Esophagus muscularis mucosa (tissue), 3 donors: ENCODE data around the gene SEC14L1.

Experiments used
- CTCF ChIP-seq, 3 experiments: fragments of 200-600 bp in 2 of 3; fragments of 450-650 bp in 1 of 3; sonication (generic) in 2 of 3; IDR thresholded peaks; one replicate each; pipeline ENCODE4 v1.5.1; 2017 to 2019; ENCODE audit warnings: antibody characterized with exemption in 3 of 3, mild to moderate bottlenecking in 2 of 3, moderate library complexity in 1 of 3
- POLR2A ChIP-seq: fragments of 450-650 bp; IDR thresholded peaks from one replicate; pipeline ENCODE4 v1.6.1; 2017; ENCODE audit warnings: antibody characterized with exemption, moderate library complexity, mild to moderate bottlenecking, low read depth
- POLR2AphosphoS5 ChIP-seq, 2 donors: sonication (generic); formaldehyde crosslinking; IDR thresholded peaks; one replicate each; pipeline ENCODE4 v1.6.1; 2017; ENCODE audit warnings: antibody characterized with exemption in 2 of 2

- TF ChIP-seq CTCF (IDR thresholded peaks at IDR 0.05) (no peak), POLR2AphosphoS5 (IDR thresholded peaks at IDR 0.05) (no peak), POLR2A (no peak)
These were observed 43.7 kb downstream of the SEC14L1 start for GRCh38 chr17:77184474-77184873.
